Thyroid gland (tissue), 4 donors: Measurements from ENCODE around the gene CDH18.

Source experiments
- CTCF ChIP-seq, 6 experiments: fragments of 200-600 bp in 3 of 6; fragments of 450-650 bp in 3 of 6; sonication (generic) in 3 of 6; IDR thresholded peaks; one replicate each; pipeline ENCODE4 v1.5.1; 2016 to 2019; ENCODE audit warnings: antibody characterized with exemption in 6 of 6, mild to moderate bottlenecking in 2 of 6, inconsistent platforms in 1 of 6, moderate library complexity in 1 of 6
- POLR2A ChIP-seq, 2 donors: fragments of 450-650 bp; IDR thresholded peaks; one replicate each; pipeline ENCODE4 v1.6.1; 2017; ENCODE audit warnings: antibody characterized with exemption in 2 of 2, mild to moderate bottlenecking in 2 of 2, moderate library complexity in 1 of 2

GRCh38 chr5:19910136-19910535 is 77.9 kb downstream of the CDH18 start:
- TF ChIP-seq POLR2A (IDR thresholded peaks at IDR 0.05), result no peak
- TF ChIP-seq CTCF (IDR thresholded peaks at IDR 0.05), result no peak
